Ramos (cell line): ENCODE measurements around the gene PJA2.
"Not testable (repeated sequence)": the region's sequence is repeated elsewhere in the genome, so short reads cannot be mapped to it uniquely, and the experiment has no call there.

Experiments
- in situ Hi-C: fragments of 300-500 bp; cut with MboI; formaldehyde crosslinking; loops from one replicate; pipeline ENCODE4 v1.14.3; 2022; ENCODE audit warnings: low sequenced_read_pairs; ENCODE audit not compliant: unreplicated experiment

PJA2 gene

DNA sequence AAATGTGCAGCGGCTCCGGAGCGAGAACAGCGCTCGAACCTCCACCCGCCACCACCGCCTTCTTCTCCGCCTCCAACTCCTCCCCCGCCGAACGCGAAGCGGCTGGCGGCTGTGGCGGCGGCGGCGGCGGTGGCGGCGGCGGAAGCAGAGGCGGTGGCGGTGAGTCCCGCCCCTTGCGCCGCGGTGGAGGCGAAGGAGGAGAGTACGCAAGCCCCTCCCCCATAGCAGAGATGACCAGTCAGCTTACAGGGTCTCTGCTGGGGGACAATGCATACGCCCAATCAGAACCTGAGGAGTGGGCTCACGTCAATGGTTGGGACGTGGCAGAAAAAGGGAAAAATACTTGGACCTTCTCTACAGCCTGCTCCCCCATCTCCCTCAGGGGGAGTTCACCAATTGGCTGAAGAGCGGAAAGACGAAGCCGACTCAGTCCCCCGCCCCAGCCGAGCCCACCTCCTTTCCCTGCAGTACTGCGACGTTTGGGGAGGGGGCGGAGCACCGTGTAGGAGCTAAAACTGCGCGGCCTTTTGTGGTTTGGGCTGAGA is at the start of gene PJA2:
TSS of gene PJA2 (minus strand) at position 131 of the 545 bp plus-strand sequence. CDS start 26,541 bp downstream, outside the sequence.
- in situ Hi-C loops = no loop called here

- in situ Hi-C loops = no loop called here
Observed at GRCh38 chr5:109455598-109456096, 45.9 kb upstream of the PJA2 start.

DNA sequence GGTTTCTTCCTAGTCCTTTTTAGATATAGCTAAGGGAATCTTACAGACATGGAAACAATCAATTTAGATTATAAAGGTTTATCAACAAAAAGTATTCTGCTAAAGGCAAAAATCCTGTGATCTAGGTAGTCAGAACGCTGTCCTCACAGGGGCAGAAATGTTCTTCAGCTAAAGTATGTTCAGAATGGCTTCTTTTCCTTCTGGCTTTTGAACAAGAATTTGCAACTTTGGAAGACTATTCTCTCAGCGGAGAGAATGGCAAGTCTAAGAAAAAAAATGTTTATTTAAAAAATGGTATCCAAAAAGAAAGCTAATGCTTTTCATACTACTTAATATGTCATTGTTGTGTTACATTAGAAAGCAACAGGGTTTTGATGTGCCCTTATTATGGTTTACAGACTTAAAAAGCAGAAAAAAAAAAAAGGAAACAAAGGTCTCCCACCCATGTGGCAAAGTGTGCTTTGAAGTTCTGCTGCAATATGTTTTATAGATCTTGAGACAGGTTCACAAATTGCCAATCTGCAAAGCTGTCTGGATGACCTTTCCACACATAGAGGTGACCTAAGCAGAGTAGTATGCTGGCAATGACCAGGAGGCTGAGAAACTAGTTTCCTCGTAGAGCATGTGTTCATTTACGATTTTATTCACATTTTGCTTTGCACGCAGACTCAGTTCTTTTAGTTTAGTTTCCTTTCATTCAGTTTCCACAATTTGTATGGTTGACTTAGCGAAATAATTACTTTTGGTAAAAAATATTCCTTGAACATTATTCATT is 45.1 kb upstream of the PJA2 start:
- in situ Hi-C loops = no loop called here

GRCh38 chr5:109453251-109453650 is 43.5 kb upstream of the PJA2 start:
- in situ Hi-C loops = no loop called here

DNA sequence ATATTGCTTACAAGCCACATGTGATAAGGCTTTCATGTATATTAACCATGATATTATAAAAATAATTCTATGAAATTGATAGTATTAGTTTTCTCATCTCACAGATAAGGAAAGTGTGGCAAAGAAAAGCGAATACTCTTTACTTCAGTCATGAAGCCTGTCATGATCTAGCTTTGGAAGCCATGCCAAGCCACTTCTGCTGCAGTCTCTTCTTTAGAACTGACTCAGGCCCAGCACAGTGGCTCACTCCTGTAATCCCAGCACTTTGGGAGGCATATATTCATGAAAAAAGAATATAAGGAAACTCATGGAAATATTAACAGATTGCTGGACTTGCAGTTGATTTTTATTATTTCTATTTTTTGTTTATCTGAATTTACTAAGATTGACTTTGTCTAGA is 42.9 kb upstream of the PJA2 start:
- in situ Hi-C loops = no loop called here

DNA sequence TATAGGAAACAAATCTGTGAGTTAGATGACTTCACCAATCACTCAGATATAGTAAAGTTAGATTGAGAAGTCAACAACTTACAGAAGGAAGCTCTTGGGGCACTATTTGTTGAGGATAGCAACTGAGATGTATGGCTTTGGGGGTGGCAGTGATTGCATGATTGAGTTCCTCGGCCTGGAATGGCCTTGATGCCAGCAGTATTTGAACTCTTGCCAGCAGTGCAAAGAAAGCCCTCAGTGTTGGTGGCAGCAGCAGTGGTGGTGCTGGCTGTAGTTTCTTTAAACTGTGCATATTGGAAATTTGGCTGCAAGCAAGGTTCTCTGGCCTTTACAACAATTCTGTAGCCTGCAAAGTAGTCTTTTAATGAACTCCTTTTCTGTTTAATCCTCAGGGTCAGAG is 41.4 kb upstream of the PJA2 start:
- in situ Hi-C loops = no loop called here

DNA sequence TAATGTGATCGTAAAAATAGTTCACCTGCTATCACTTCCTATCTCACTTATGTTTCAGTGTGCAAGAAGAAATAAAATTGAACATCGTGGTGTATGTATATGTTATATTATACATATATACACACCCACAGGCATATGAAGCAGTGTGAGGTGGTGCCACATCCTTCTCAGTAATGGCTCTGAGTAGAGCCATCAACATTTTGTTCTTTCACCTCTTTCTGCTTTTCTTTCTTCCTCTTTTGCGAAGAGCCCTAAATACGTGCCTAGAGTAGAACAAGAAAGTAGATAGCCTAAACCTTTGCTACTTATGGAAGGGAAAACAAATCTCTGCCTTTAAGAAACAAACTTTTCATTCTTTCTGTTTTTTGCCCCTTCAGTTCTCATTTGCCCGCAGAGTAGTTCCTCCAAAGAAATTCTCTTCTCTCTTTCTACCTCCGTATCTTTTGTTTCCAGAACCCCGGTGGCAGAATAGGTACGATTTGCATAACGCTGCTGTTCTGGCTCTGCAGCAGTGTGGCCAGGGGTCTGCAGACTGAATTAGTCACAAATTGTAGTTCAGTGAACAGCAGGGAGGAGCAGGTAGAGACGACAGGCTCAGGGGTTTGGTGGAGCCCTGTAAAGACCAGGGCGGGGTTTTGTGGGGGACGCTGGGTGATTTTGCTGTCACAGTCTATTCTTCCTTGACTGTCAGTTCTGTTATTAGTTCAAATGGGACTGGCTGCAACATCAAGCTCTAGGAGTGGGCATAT is 40.5 kb upstream of the PJA2 start:
- in situ Hi-C loops = no loop called here

DNA sequence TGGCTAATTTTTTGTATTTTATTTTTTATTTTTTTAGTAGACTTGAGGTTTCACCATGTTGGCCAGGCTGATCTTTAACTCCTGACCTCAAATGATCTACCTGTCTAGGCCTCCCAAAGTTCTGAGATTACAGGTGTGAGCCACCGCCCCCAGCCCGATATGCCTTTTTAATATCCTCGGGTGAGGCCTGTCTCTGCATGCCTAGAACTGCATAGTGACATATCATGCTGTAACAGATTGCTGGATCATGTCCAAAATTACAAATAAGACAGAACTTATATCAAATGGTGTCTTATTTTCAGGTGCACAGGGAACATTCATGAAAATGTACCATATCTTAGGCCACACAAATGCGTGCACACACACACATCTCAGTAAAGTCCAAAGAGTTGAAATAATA is 39.1 kb upstream of the PJA2 start:
- in situ Hi-C loops = no loop called here

GRCh38 chr5:109439590-109439989 is 29.8 kb upstream of the PJA2 start:
- in situ Hi-C loops = no loop called here

DNA sequence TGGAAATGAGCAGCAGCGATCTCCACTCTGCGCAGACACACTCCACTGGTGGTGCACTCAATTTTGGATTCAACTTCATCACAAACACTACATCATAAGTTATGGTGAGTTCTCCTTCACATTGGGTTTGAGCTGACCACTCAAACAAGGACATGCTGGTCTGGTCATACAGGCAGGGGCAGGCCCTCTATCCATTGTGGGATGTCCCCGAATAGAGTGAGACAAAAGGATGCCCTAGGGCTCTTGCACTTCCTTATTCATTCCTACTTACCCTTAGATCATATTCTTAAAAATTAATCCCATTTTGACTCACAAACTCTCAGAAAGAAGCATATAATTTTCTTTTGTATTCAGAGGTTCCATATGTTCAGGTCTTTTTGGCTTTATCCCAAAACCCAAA is 16.3 kb upstream of the PJA2 start:
- in situ Hi-C loops = no loop called here

DNA sequence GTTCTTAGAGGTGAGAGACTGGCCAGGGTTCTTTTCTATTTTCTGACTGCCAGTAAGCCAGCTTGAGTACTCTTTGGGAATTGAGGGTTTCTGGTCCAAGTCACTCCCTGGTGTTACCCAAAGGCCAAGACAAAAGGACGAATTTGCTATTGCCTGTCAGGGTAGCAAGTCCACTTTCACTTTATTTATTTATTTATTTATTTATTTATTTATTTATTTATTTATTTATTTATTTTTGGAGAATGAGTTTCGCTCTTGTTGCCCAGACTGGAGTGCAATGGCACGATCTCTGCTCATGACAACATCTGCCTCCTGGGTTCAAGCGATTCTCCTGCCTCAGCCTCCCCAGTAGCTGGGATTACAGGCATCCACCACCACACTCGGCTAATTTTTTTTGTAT is 15.7 kb upstream of the PJA2 start:
- in situ Hi-C loops = not testable (repeated sequence)

- in situ Hi-C loops = no loop called here
Observed at GRCh38 chr5:109421956-109422355, 12.2 kb upstream of the PJA2 start.

DNA sequence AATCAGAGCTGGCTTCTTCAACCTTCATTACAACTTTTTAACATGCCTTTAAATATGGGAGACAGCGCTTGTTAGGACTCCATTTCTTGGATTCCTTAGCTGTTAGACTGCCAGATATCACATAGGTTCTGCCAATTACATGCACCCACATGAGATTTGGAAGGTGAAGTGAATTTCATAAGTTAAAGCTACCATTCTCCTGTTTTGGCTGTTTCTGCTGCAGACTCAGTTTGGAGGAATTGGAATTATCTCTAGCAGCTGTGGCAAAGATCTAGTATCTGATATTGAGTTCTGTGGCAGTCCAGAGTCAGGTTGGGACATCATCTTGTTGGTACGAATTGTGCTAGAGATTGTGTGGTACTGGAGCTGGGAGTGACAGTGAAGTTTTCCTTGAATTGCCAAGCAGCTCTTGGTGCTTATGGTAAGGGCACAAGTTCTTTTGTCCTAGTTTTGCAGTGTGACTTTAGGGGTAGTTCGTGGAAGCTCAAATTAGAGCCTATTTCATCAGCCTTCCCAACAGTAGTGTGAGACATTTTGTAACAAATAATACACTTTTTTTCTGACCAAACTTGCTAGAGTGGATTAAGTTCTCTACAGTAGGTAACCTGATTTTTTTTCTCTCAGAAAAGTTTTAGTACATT is 9.1 kb upstream of the PJA2 start:
- in situ Hi-C loops = no loop called here

DNA sequence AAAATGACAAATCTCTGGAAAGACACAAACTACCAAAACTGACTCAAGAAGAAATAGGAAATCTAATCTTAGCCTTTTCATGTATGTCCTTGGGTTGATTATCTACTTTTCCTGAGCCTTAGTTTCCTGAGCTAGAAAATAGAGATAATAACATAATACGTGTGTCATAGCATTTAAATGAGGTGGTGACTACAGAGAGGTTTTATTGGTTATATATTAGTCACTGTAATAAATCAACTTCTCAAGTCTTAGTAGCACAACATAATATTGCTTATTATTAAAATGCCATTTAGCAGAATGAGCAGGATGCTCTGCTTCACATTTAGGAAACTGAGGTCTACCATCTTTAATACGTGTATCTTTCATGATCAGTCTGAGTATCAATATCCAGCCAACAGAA is 7.1 kb upstream of the PJA2 start:
- in situ Hi-C loops = no loop called here

DNA sequence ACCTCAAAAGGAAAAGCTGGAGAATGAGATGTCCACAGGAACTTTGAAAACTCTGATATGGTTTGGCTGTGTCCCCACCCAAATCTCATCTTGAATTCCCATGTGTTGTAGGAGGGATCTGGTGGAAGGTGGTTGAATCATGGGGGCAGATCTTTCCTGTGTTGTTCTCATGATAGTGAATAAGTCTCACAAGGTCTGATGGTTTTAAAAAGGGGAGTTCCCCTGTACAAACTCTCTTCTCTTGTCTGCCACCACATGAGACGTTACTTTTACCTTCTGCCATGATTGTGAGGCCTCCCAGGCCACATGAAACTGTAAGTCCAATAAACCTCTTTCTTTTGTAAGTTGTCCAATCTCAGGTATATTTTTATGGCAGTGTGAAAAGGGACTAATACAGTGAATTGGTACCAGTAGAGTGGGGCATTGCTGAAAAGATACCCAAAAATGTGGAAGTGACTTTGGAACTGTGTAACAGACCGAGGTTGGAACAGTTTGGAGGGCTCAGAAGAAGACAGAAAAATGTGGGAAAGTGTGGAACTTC is 4.2 kb upstream of the PJA2 start:
- in situ Hi-C loops = not testable (repeated sequence)

DNA sequence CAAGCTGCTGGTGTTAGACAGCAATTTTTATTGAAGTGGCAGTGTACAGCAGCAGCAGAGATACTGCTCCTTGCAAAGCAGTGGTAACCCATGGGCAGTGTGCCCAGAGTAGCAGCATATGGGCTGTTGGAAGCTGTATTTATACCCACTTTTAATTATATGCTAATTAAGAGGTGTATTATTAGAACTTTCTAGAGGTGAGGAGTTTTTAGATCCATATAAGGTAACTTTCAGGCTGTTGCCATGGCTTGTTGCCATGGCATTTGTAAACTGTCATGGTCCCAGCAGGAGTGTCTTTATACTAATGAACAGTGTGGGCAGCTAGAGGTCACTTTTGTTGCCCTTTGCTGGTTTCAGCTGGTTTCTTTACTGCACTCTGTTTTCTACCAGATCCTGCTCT is 3.7 kb upstream of the PJA2 start:
- in situ Hi-C loops = no loop called here

GRCh38 chr5:109412981-109413402 is 3.2 kb upstream of the PJA2 start:
- in situ Hi-C loops = no loop called here

GRCh38 chr5:109411627-109412026 is 1.9 kb upstream of the PJA2 start:
- in situ Hi-C loops = no loop called here

- in situ Hi-C loops = no loop called here
Observed at GRCh38 chr5:109411149-109411514, 1.4 kb upstream of the PJA2 start.

DNA sequence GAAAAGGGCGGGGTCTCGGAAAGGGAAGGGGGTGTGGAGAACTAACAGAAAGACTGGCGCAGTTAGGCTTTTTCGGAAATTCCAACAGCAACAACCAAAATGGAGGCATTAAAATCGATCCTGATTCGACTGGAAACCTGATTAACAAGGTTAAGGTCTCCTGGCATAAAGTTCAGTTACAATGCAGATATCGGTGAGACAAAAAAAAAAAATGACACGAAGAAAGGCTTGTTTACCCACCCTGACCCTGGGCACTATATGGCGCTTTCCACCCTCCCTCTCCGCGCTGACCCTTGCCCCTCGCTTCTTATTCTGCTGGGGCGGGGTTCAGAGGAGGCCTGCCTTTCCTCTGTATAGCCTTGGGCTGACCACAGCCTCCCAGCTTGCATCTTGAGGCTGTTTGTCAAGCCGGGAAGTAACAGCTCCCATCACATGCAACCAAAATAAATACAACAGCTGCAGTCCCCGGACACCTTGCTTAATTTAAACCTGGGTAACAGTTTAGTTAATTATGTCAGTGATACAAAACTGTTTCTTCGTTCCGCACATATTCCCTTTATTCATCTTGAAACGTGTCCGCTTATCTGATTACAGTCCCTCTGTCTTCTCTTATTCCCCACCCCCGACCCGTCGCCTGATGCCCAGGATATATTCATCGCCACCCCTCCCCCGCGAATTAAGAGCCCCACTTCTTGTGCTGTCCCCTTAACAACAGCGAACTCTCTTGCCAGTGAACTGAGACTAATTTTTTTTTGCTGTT is 795 bp upstream of the PJA2 start:
- in situ Hi-C loops = no loop called here
